DOHH2 (cell line): Measurements from ENCODE around the gene ACSBG1.

Experiments used
- H3F3A ChIP-seq: fragments of 200-600 bp; sonication (generic), shearing (Covaris generic); 2 replicates; pipeline ENCODE4 v1.6.0; 2016; ENCODE audit warnings: antibody characterized with exemption, mild to moderate bottlenecking; ENCODE audit not compliant: control insufficient read depth, insufficient read depth
- H3K27ac ChIP-seq: fragments of 200-600 bp; sonication (generic); 2 replicates; pipeline ENCODE4 v1.5.1; 2014; ENCODE audit warnings: low read depth, mild to moderate bottlenecking, low read length, moderate library complexity
- H3K27me3 ChIP-seq: fragments of 200-600 bp; sonication (generic); 2 replicates; pipeline ENCODE4 v1.6.1; 2014; ENCODE audit warnings: mild to moderate bottlenecking, low read length, mixed read lengths; ENCODE audit not compliant: control insufficient read depth
- H3K36me3 ChIP-seq: fragments of 200-600 bp; sonication (generic); 2 replicates; pipeline ENCODE4 v1.6.1; 2014; ENCODE audit warnings: mild to moderate bottlenecking, low read length, moderate library complexity, mixed read lengths; ENCODE audit not compliant: control insufficient read depth
- H3K4me1 ChIP-seq: fragments of 200-600 bp; sonication (generic); 2 replicates; pipeline ENCODE4 v1.6.1; 2014; ENCODE audit warnings: mild to moderate bottlenecking, low read length, mixed read lengths; ENCODE audit not compliant: control insufficient read depth
- H3K4me2 ChIP-seq: fragments of 200-600 bp; sonication (generic); 2 replicates; pipeline ENCODE4 v1.6.0; 2014; ENCODE audit warnings: mild to moderate bottlenecking, low read length, moderate library complexity
- H3K4me3 ChIP-seq: fragments of 200-600 bp; sonication (generic); 2 replicates; pipeline ENCODE4 v1.5.1; 2014; ENCODE audit warnings: mild to moderate bottlenecking, low read length, mixed read lengths
- H3K79me2 ChIP-seq: fragments of 200-600 bp; sonication (generic); 2 replicates; pipeline ENCODE4 v1.6.1; 2014; ENCODE audit warnings: mild to moderate bottlenecking, low read length, mixed read lengths; ENCODE audit not compliant: control insufficient read depth
- H3K9me2 ChIP-seq: fragments of 200-600 bp; sonication (generic); replicated peaks from 2 replicates; pipeline ENCODE4 v1.6.1; 2014; ENCODE audit warnings: mild to moderate bottlenecking, low read length, mixed read lengths; ENCODE audit not compliant: control insufficient read depth
- H3K9me3 ChIP-seq: fragments of 200-600 bp; sonication (generic); 2 replicates; pipeline ENCODE4 v1.6.1; 2014; ENCODE audit warnings: antibody characterized with exemption, low read length, mixed read lengths; ENCODE audit not compliant: control insufficient read depth, insufficient read depth
- H4K20me1 ChIP-seq: fragments of 200-600 bp; sonication (generic); 2 replicates; pipeline ENCODE4 v1.6.0; 2014; ENCODE audit warnings: low read depth, mild to moderate bottlenecking, antibody characterized with exemption, low read length, moderate library complexity; ENCODE audit not compliant: control insufficient read depth, insufficient read depth
- CTCF ChIP-seq: fragments of 200-600 bp; sonication (generic); IDR thresholded peaks from one replicate; pipeline ENCODE4 v1.5.1; 2014; ENCODE audit warnings: antibody characterized with exemption, mild to moderate bottlenecking, low read depth, low read length; ENCODE audit not compliant: poor library complexity, severe bottlenecking
- EZH2phosphoT487 ChIP-seq: fragments of 200-600 bp; sonication (generic); IDR thresholded peaks from 2 replicates; pipeline ENCODE4 v1.6.1; 2017; ENCODE audit warnings: borderline replicate concordance, mild to moderate bottlenecking, antibody characterized with exemption, low read length, moderate library complexity, mixed read lengths

The ACSBG1 gene

GRCh38 chr15:78147566-78147965 is 86.8 kb downstream of the ACSBG1 start:
- H3K4me3 ChIP-seq: no peak overlapping the region
- H3K9me2 ChIP-seq: no peaks in the 10 kb centered on the region
- H3F3A ChIP-seq: 0 out of 2 replicates have a peak, but pooled peaks cover 2% of the 10 kb centered on the region
- no peaks in the 10 kb centered on the region for H3K27me3 ChIP-seq
- TF ChIP-seq CTCF (no peak), EZH2phosphoT487 (no peak)
- H4K20me1 ChIP-seq: peaks cover 7% of the 10 kb centered on the region; the same call in 1 of the 2 replicates
- H3K4me2 ChIP-seq: peak overlapping the region; percentile 70; the same call in 1 of the 2 replicates
- no peaks in the 10 kb centered on the region for H3K9me3 ChIP-seq
- H3K36me3 ChIP-seq: peaks cover 13% of the 10 kb centered on the region
- peaks cover 37% of the 10 kb centered on the region for H3K79me2 ChIP-seq
- H3K4me1 ChIP-seq: peaks cover 23% of the 10 kb centered on the region
- H3K27ac ChIP-seq: no peak overlapping the region

GRCh38 chr15:78146425-78147154 is 87.8 kb downstream of the ACSBG1 start:
- TF ChIP-seq EZH2phosphoT487: no peak
- TF ChIP-seq CTCF: no peak
- no peaks in the 10 kb centered on the region for H3K9me3 ChIP-seq
- H3K9me2 ChIP-seq: no peaks in the 10 kb centered on the region
- H4K20me1 ChIP-seq: peaks cover 7% of the 10 kb centered on the region; the same call in 1 of the 2 replicates
- H3K4me1 ChIP-seq: peaks cover 23% of the 10 kb centered on the region
- H3K27me3 ChIP-seq: no peaks in the 10 kb centered on the region
- no peak overlapping the region for H3K27ac ChIP-seq
- H3F3A ChIP-seq: 0 out of 2 replicates have a peak, but pooled peaks cover 2% of the 10 kb centered on the region
- H3K4me2 ChIP-seq: no peak overlapping the region
- H3K4me3 ChIP-seq: no peak overlapping the region
- peaks cover 30% of the 10 kb centered on the region for H3K79me2 ChIP-seq
- H3K36me3 ChIP-seq: peaks cover 13% of the 10 kb centered on the region

GRCh38 chr15:78142332-78142731 is 92.0 kb downstream of the ACSBG1 start:
- no peak overlapping the region for H3K4me2 ChIP-seq
- no peak overlapping the region for H3K4me3 ChIP-seq
- H3K9me2 ChIP-seq: no peaks in the 10 kb centered on the region
- H3K79me2 ChIP-seq: no peaks in the 10 kb centered on the region
- H3F3A ChIP-seq: no peaks in the 10 kb centered on the region
- TF ChIP-seq CTCF (no peak), EZH2phosphoT487 (no peak)
- H3K4me1 ChIP-seq: no peaks in the 10 kb centered on the region
- H4K20me1 ChIP-seq: no peaks in the 10 kb centered on the region
- H3K36me3 ChIP-seq: no peaks in the 10 kb centered on the region
- H3K27ac ChIP-seq: no peak overlapping the region
- H3K9me3 ChIP-seq: no peaks in the 10 kb centered on the region
- 0 out of 2 replicates have a peak, but pooled peaks cover 5% of the 10 kb centered on the region for H3K27me3 ChIP-seq
